GM12891 (cell line): Measurements from ENCODE around the gene CNTN4.

Experiments used
- DNase-seq: peaks from one replicate; pipeline ENCODE4 v3.0.0; 2011; ENCODE audit warnings: low spot score; ENCODE audit not compliant: insufficient read length
- FAIRE-seq: peaks from 2 replicates; lab custom pipeline; 2011; peaks lifted over from hg19 to GRCh38; lab: Jason Lieb, UNC
- PAX5 ChIP-seq: IDR thresholded peaks from 2 replicates; pipeline ENCODE4 v1.6.1; 2011; ENCODE audit warnings: low read length, moderate library complexity, mild to moderate bottlenecking; ENCODE audit not compliant: insufficient read depth, severe bottlenecking
- POLR2A ChIP-seq: IDR thresholded peaks from 2 replicates; pipeline ENCODE4 v1.6.1; 2011; ENCODE audit warnings: low read depth, low read length, control low read depth
- POLR2AphosphoS5 ChIP-seq: IDR thresholded peaks from 2 replicates; pipeline ENCODE4 v1.6.1; 2011; ENCODE audit warnings: low read depth, low read length, control low read depth
- POU2F2 ChIP-seq: IDR thresholded peaks from 2 replicates; pipeline ENCODE4 v1.6.1; 2011; ENCODE audit warnings: low read depth, mild to moderate bottlenecking, control low read depth, low read length, moderate library complexity
- SPI1 ChIP-seq: IDR thresholded peaks from 2 replicates; pipeline ENCODE4 v1.6.1; 2011; ENCODE audit warnings: low read depth, low read length, control low read depth
- TAF1 ChIP-seq: IDR thresholded peaks from 2 replicates; pipeline ENCODE4 v1.6.1; 2011; ENCODE audit warnings: low read depth, low read length, control low read depth

CNTN4 gene

GRCh38 chr3:2420919-2421318 lies 322.3 kb downstream of the CNTN4 start:
- no peak for FAIRE-seq
- TF ChIP-seq POLR2A (no peak), POU2F2 (no peak), SPI1 (no peak), TAF1 (no peak)
- no peak for DNase-seq

GRCh38 chr3:2423143-2423542 lies 324.5 kb downstream of the CNTN4 start:
- FAIRE-seq (no peak), DNase-seq (no peak)
- no peak for TF ChIP-seq SPI1
- no peak for TF ChIP-seq POU2F2
- no peak for TF ChIP-seq TAF1
- no peak for TF ChIP-seq POLR2A
- no peak for TF ChIP-seq PAX5
- TF ChIP-seq POLR2AphosphoS5 = no peak

GRCh38 chr3:2441558-2441957 lies 342.9 kb downstream of the CNTN4 start:
- no peak for FAIRE-seq
- DNase-seq = no peak
- no peak for TF ChIP-seq SPI1
- TF ChIP-seq POLR2AphosphoS5 = no peak
- TF ChIP-seq POU2F2 = no peak
- TF ChIP-seq POLR2A = no peak
- no peak for TF ChIP-seq PAX5
- TF ChIP-seq TAF1 = no peak

GRCh38 chr3:2446146-2446545 lies 347.5 kb downstream of the CNTN4 start:
- TF ChIP-seq TAF1 (no peak), POLR2AphosphoS5 (no peak), PAX5 (no peak), SPI1 (no peak), POU2F2 (no peak)
- DNase-seq (no peak), FAIRE-seq (no peak)

GRCh38 chr3:2452249-2452648 lies 353.6 kb downstream of the CNTN4 start:
- TF ChIP-seq POLR2A = no peak
- TF ChIP-seq POLR2AphosphoS5 = no peak
- TF ChIP-seq POU2F2 = no peak
- no peak for TF ChIP-seq SPI1
- TF ChIP-seq TAF1 = no peak
- DNase-seq (no peak), FAIRE-seq (no peak)

GRCh38 chr3:2454865-2455264 lies 356.2 kb downstream of the CNTN4 start:
- TF ChIP-seq TAF1 = no peak
- TF ChIP-seq POLR2AphosphoS5 = no peak
- no peak for TF ChIP-seq POLR2A
- TF ChIP-seq SPI1 = no peak
- TF ChIP-seq POU2F2 = no peak
- FAIRE-seq = no peak
- no peak for DNase-seq

GRCh38 chr3:2456788-2457187 lies 358.1 kb downstream of the CNTN4 start:
- no peak for FAIRE-seq
- no peak for TF ChIP-seq POU2F2
- no peak for DNase-seq

GRCh38 chr3:2458816-2459215 lies 360.1 kb downstream of the CNTN4 start:
- TF ChIP-seq PAX5 = no peak
- FAIRE-seq = no peak
- no peak for DNase-seq

GRCh38 chr3:2465842-2466241 lies 367.2 kb downstream of the CNTN4 start:
- TF ChIP-seq POLR2A (no peak), PAX5 (no peak), POU2F2 (no peak), POLR2AphosphoS5 (no peak), TAF1 (no peak), SPI1 (no peak)
- no peak for FAIRE-seq
- DNase-seq = no peak

GRCh38 chr3:2468816-2469215 lies 370.1 kb downstream of the CNTN4 start:
- FAIRE-seq (no peak), DNase-seq (no peak)

GRCh38 chr3:2476996-2477395 lies 378.3 kb downstream of the CNTN4 start:
- no peak for FAIRE-seq
- no peak for TF ChIP-seq SPI1
- TF ChIP-seq TAF1 = no peak
- no peak for TF ChIP-seq POLR2AphosphoS5
- TF ChIP-seq PAX5 = no peak
- TF ChIP-seq POLR2A = no peak
- no peak for TF ChIP-seq POU2F2

More at GRCh38 chr3:2468816-2469215, 370.1 kb downstream of the CNTN4 start:
- TF ChIP-seq TAF1 (no peak), POLR2AphosphoS5 (no peak), POLR2A (no peak), SPI1 (no peak)

More at GRCh38 chr3:2476996-2477395, 378.3 kb downstream of the CNTN4 start:
- no peak for DNase-seq
